ENCODE measurements around the gene MVB12B.

- TF ChIP-seq YY1 (IDR thresholded peaks at IDR 0.05; ENCODE audit: insufficient read depth, insufficient read length): no peak
- TF ChIP-seq SUZ12 (IDR thresholded peaks at IDR 0.05; ENCODE audit: extremely low read depth, insufficient read depth, insufficient read length): no peak
- TF ChIP-seq ZNF274 (IDR thresholded peaks at IDR 0.05; ENCODE audit: low read depth, low read length): no peak
These were observed 36.6 kb downstream of the MVB12B start for GRCh38 chr9:126363250-126363649.
